ENCODE data around the gene FAM76A.

DNA sequence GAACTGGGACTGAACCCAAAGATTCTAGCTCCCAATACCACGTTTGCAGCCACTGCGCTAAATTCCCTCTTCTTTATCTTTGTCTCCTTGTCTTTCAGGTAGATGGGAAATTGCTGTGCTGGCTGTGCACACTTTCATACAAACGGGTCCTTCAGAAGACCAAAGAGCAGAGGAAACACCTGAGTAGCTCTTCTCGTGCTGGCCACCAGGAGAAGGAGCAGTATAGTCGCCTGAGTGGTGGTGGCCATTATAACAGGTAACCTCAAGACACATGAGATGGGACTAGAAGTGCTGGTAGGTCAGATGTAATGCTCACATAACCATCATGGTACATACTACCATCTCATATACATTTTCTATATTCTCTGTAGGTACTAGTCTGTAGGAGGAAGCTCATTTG is 18.8 kb downstream of the FAM76A start:
- TF ChIP-seq, protein P1, sequence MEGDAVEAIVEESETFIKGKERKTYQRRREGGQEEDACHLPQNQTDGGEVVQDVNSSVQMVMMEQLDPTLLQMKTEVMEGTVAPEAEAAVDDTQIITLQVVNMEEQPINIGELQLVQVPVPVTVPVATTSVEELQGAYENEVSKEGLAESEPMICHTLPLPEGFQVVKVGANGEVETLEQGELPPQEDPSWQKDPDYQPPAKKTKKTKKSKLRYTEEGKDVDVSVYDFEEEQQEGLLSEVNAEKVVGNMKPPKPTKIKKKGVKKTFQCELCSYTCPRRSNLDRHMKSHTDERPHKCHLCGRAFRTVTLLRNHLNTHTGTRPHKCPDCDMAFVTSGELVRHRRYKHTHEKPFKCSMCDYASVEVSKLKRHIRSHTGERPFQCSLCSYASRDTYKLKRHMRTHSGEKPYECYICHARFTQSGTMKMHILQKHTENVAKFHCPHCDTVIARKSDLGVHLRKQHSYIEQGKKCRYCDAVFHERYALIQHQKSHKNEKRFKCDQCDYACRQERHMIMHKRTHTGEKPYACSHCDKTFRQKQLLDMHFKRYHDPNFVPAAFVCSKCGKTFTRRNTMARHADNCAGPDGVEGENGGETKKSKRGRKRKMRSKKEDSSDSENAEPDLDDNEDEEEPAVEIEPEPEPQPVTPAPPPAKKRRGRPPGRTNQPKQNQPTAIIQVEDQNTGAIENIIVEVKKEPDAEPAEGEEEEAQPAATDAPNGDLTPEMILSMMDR (IDR thresholded peaks at IDR 0.05), result no peak
- TF ChIP-seq POLR2AphosphoS5 (IDR thresholded peaks at IDR 0.05), result no peak
- TF ChIP-seq POLR2A (IDR thresholded peaks at IDR 0.05), result no peak
